Osteoblast (primary cell): ENCODE data around the gene QRICH1. TPM values are rescaled to one million over a fixed set of nuclear protein-coding genes. Genes with fewer than 3 reads are reported as not detected.
A peak's percentile ranks its signal among the peaks of the same experiment; 100 is the strongest.

ENCODE experiments used
- DNase-seq: peaks from one replicate; pipeline ENCODE4 v3.0.0; 2011; ENCODE audit warnings: low spot score, mixed read lengths; ENCODE audit not compliant: insufficient read length; ENCODE audit errors: missing footprints
- H2AFZ ChIP-seq: 2 replicates; pipeline ENCODE4 v1.6.0; 2011; ENCODE audit warnings: mild to moderate bottlenecking, low read length
- H3K27ac ChIP-seq: 2 replicates; pipeline ENCODE4 v1.5.1; 2011; ENCODE audit warnings: mild to moderate bottlenecking, low read depth, low read length, moderate library complexity
- H3K27me3 ChIP-seq: 2 replicates; pipeline ENCODE4 v1.6.0; 2012; ENCODE audit warnings: mild to moderate bottlenecking, control low read depth, inconsistent platforms, low read length, moderate library complexity; ENCODE audit not compliant: insufficient read depth
- H3K36me3 ChIP-seq: 2 replicates; pipeline ENCODE4 v1.5.1; 2011; ENCODE audit warnings: mild to moderate bottlenecking, low read length, control low read depth, moderate library complexity; ENCODE audit not compliant: insufficient read depth
- H3K4me1 ChIP-seq: 2 replicates; pipeline ENCODE4 v1.5.1; 2011; ENCODE audit warnings: mild to moderate bottlenecking, low read length, control low read depth, moderate library complexity; ENCODE audit not compliant: insufficient read depth
- H3K4me2 ChIP-seq: 2 replicates; pipeline ENCODE4 v1.6.0; 2011; ENCODE audit warnings: mild to moderate bottlenecking, low read length; ENCODE audit not compliant: insufficient read depth
- H3K4me3 ChIP-seq: fragments of 200-600 bp; sonication (generic); 3 replicates; pipeline ENCODE4 v1.5.1; 2012; ENCODE audit warnings: mild to moderate bottlenecking, low read length, inconsistent platforms; ENCODE audit not compliant: insufficient read depth
- H3K79me2 ChIP-seq: 2 replicates; pipeline ENCODE4 v1.6.0; 2012; ENCODE audit warnings: mild to moderate bottlenecking, low read length, control low read depth, inconsistent platforms; ENCODE audit not compliant: insufficient read depth
- H3K9me3 ChIP-seq: 2 replicates; pipeline ENCODE4 v1.5.1; 2011; ENCODE audit warnings: low read depth, low read length, control low read depth
- H4K20me1 ChIP-seq: 2 replicates; pipeline ENCODE4 v1.6.0; 2012; ENCODE audit warnings: mild to moderate bottlenecking, low read length, control low read depth; ENCODE audit not compliant: insufficient read depth
- CTCF ChIP-seq: IDR thresholded peaks from 2 replicates; pipeline ENCODE4 v1.5.1; 2011; ENCODE audit warnings: mild to moderate bottlenecking, low read depth, low read length, moderate library complexity; ENCODE audit errors: extremely low read depth
- total RNA-seq: library from RNA; depleted of rRNA; stranded (reverse); fragments of >200 nt; gene quantifications from 2 replicates; pipeline ENCODE4 v1.2.3, GENCODE V29; 2012

The QRICH1 gene
- total RNA-seq, 1 donor = 167 TPM

- Histone ChIP-seq H3K27ac (no peak overlapping the region), H3K4me2 (no peak overlapping the region), H3K9me3 (no peaks in the 10 kb centered on the region), H3K4me3 (no peak overlapping the region), H3K27me3 (no peaks in the 10 kb centered on the region), H3K4me1 (peaks cover 36% of the 10 kb centered on the region), H4K20me1 (peaks cover 7% of the 10 kb centered on the region), H2AFZ (no peak overlapping the region), H3K36me3 (peaks cover 74% of the 10 kb centered on the region), H3K79me2 (peaks cover 45% of the 10 kb centered on the region)
- no peak for DNase-seq
- no peak for TF ChIP-seq CTCF
These were observed 63.5 kb downstream of the QRICH1 start for GRCh38 chr3:49030321-49030720.

GRCh38 chr3:49029563-49029884, 64.3 kb downstream of the QRICH1 start:
- H3K27ac ChIP-seq = peak overlapping the region; percentile 89
- H3K79me2 ChIP-seq = peaks cover 49% of the 10 kb centered on the region
- no peak for TF ChIP-seq CTCF
- H3K9me3 ChIP-seq = no peaks in the 10 kb centered on the region
- peaks cover 36% of the 10 kb centered on the region for H3K4me1 ChIP-seq
- DNase-seq = no peak
- H2AFZ ChIP-seq = peak overlapping the region; percentile 80
- peak overlapping the region; percentile 92 for H3K4me3 ChIP-seq
- H3K27me3 ChIP-seq = no peaks in the 10 kb centered on the region
- peaks cover 74% of the 10 kb centered on the region for H3K36me3 ChIP-seq
- peaks cover 10% of the 10 kb centered on the region for H4K20me1 ChIP-seq
- H3K4me2 ChIP-seq = peak overlapping the region; percentile 89

- H3K27me3 ChIP-seq = no peaks in the 10 kb centered on the region
- peaks cover 13% of the 10 kb centered on the region for H4K20me1 ChIP-seq
- peaks cover 75% of the 10 kb centered on the region for H3K36me3 ChIP-seq
- no peaks in the 10 kb centered on the region for H3K9me3 ChIP-seq
- peak within 1 kb of the TSS; percentile 89 for H3K4me2 ChIP-seq
- H2AFZ ChIP-seq = peak within 1 kb of the TSS; percentile 80
- H3K27ac ChIP-seq = peak within 1 kb of the TSS; percentile 89
- peaks cover 52% of the 10 kb centered on the region for H3K79me2 ChIP-seq
- peaks cover 36% of the 10 kb centered on the region for H3K4me1 ChIP-seq
- H3K4me3 ChIP-seq = peak within 1 kb of the TSS; percentile 92
- no peak for TF ChIP-seq CTCF
- DNase-seq = peak; percentile 92
These were observed 65.0 kb downstream of the QRICH1 start, which contains the start of gene IMPDH2 for GRCh38 chr3:49028673-49029562. Gene IMPDH2, minus strand, starts transcription at chr3:49029398. Its CDS starts 48 bp downstream, at chr3:49029350.

GRCh38 chr3:49028298-49028672, 65.6 kb downstream of the QRICH1 start:
- Histone ChIP-seq H4K20me1 (peaks cover 13% of the 10 kb centered on the region), H2AFZ (no peak overlapping the region), H3K9me3 (no peaks in the 10 kb centered on the region), H3K4me3 (peak overlapping the region; percentile 92), H3K27ac (peak overlapping the region; percentile 89), H3K79me2 (peaks cover 55% of the 10 kb centered on the region), H3K4me2 (peak overlapping the region; percentile 89), H3K36me3 (peaks cover 76% of the 10 kb centered on the region), H3K27me3 (no peaks in the 10 kb centered on the region), H3K4me1 (peaks cover 37% of the 10 kb centered on the region)
- DNase-seq = peak; percentile 30
- TF ChIP-seq CTCF = no peak
